DOHH2 (cell line): ENCODE results near the gene HMGCS1.
"Not testable (repeated sequence)": the region's sequence is repeated elsewhere in the genome, so short reads cannot be mapped to it uniquely, and the experiment has no call there.

ENCODE experiments used
- H3F3A ChIP-seq: fragments of 200-600 bp; sonication (generic), shearing (Covaris generic); 2 replicates; pipeline ENCODE4 v1.6.0; 2016; ENCODE audit warnings: antibody characterized with exemption, mild to moderate bottlenecking; ENCODE audit not compliant: control insufficient read depth, insufficient read depth
- H3K27ac ChIP-seq: fragments of 200-600 bp; sonication (generic); 2 replicates; pipeline ENCODE4 v1.5.1; 2014; ENCODE audit warnings: low read depth, mild to moderate bottlenecking, low read length, moderate library complexity
- H3K27me3 ChIP-seq: fragments of 200-600 bp; sonication (generic); 2 replicates; pipeline ENCODE4 v1.6.1; 2014; ENCODE audit warnings: mild to moderate bottlenecking, low read length, mixed read lengths; ENCODE audit not compliant: control insufficient read depth
- H3K36me3 ChIP-seq: fragments of 200-600 bp; sonication (generic); 2 replicates; pipeline ENCODE4 v1.6.1; 2014; ENCODE audit warnings: mild to moderate bottlenecking, low read length, moderate library complexity, mixed read lengths; ENCODE audit not compliant: control insufficient read depth
- H3K4me1 ChIP-seq: fragments of 200-600 bp; sonication (generic); 2 replicates; pipeline ENCODE4 v1.6.1; 2014; ENCODE audit warnings: mild to moderate bottlenecking, low read length, mixed read lengths; ENCODE audit not compliant: control insufficient read depth
- H3K4me2 ChIP-seq: fragments of 200-600 bp; sonication (generic); 2 replicates; pipeline ENCODE4 v1.6.0; 2014; ENCODE audit warnings: mild to moderate bottlenecking, low read length, moderate library complexity
- H3K4me3 ChIP-seq: fragments of 200-600 bp; sonication (generic); 2 replicates; pipeline ENCODE4 v1.5.1; 2014; ENCODE audit warnings: mild to moderate bottlenecking, low read length, mixed read lengths
- H3K79me2 ChIP-seq: fragments of 200-600 bp; sonication (generic); 2 replicates; pipeline ENCODE4 v1.6.1; 2014; ENCODE audit warnings: mild to moderate bottlenecking, low read length, mixed read lengths; ENCODE audit not compliant: control insufficient read depth
- H3K9me2 ChIP-seq: fragments of 200-600 bp; sonication (generic); replicated peaks from 2 replicates; pipeline ENCODE4 v1.6.1; 2014; ENCODE audit warnings: mild to moderate bottlenecking, low read length, mixed read lengths; ENCODE audit not compliant: control insufficient read depth
- H3K9me3 ChIP-seq: fragments of 200-600 bp; sonication (generic); 2 replicates; pipeline ENCODE4 v1.6.1; 2014; ENCODE audit warnings: antibody characterized with exemption, low read length, mixed read lengths; ENCODE audit not compliant: control insufficient read depth, insufficient read depth
- H4K20me1 ChIP-seq: fragments of 200-600 bp; sonication (generic); 2 replicates; pipeline ENCODE4 v1.6.0; 2014; ENCODE audit warnings: low read depth, mild to moderate bottlenecking, antibody characterized with exemption, low read length, moderate library complexity; ENCODE audit not compliant: control insufficient read depth, insufficient read depth
- CTCF ChIP-seq: fragments of 200-600 bp; sonication (generic); IDR thresholded peaks from one replicate; pipeline ENCODE4 v1.5.1; 2014; ENCODE audit warnings: antibody characterized with exemption, mild to moderate bottlenecking, low read depth, low read length; ENCODE audit not compliant: poor library complexity, severe bottlenecking
- EZH2phosphoT487 ChIP-seq: fragments of 200-600 bp; sonication (generic); IDR thresholded peaks from 2 replicates; pipeline ENCODE4 v1.6.1; 2017; ENCODE audit warnings: borderline replicate concordance, mild to moderate bottlenecking, antibody characterized with exemption, low read length, moderate library complexity, mixed read lengths

Gene HMGCS1

GRCh38 chr5:43268188-43268820 lies 44.9 kb downstream of the HMGCS1 start:
- Histone ChIP-seq H3K27ac (no peak overlapping the region), H3K27me3 (peaks cover 21% of the 10 kb centered on the region), H3K4me1 (no peaks in the 10 kb centered on the region), H3K4me2 (no peak overlapping the region), H3K36me3 (no peaks in the 10 kb centered on the region), H3K9me2 (no peaks in the 10 kb centered on the region), H4K20me1 (no peaks in the 10 kb centered on the region), H3K4me3 (no peak overlapping the region), H3F3A (no peaks in the 10 kb centered on the region), H3K9me3 (no peaks in the 10 kb centered on the region), H3K79me2 (no peaks in the 10 kb centered on the region)
- TF ChIP-seq EZH2phosphoT487 (no peak), CTCF (no peak)

GRCh38 chr5:43262269-43262668 lies 50.9 kb downstream of the HMGCS1 start:
- not testable (repeated sequence) for H3K4me3 ChIP-seq, H3F3A ChIP-seq, H3K4me2 ChIP-seq, H3K79me2 ChIP-seq, H3K4me1 ChIP-seq, H3K27ac ChIP-seq, H3K27me3 ChIP-seq, H4K20me1 ChIP-seq, H3K9me2 ChIP-seq, H3K36me3 ChIP-seq, H3K9me3 ChIP-seq

GRCh38 chr5:43258116-43258515 lies 55.1 kb downstream of the HMGCS1 start:
- H3K4me2 ChIP-seq, result no peak overlapping the region
- no peaks in the 10 kb centered on the region for H4K20me1 ChIP-seq

More at GRCh38 chr5:43258116-43258515, 55.1 kb downstream of the HMGCS1 start:
- peaks cover 9% of the 10 kb centered on the region for H3K27me3 ChIP-seq
- H3K4me3 ChIP-seq, result no peak overlapping the region
- H3K79me2 ChIP-seq, result no peaks in the 10 kb centered on the region
- no peaks in the 10 kb centered on the region for H3F3A ChIP-seq
- H3K9me3 ChIP-seq, result no peaks in the 10 kb centered on the region
- no peaks in the 10 kb centered on the region for H3K9me2 ChIP-seq
- TF ChIP-seq CTCF (no peak), EZH2phosphoT487 (no peak)
- no peak overlapping the region for H3K27ac ChIP-seq
- no peaks in the 10 kb centered on the region for H3K36me3 ChIP-seq
- no peaks in the 10 kb centered on the region for H3K4me1 ChIP-seq
